ENCODE results near the gene CCL5.

Gene CCL5

DNA sequence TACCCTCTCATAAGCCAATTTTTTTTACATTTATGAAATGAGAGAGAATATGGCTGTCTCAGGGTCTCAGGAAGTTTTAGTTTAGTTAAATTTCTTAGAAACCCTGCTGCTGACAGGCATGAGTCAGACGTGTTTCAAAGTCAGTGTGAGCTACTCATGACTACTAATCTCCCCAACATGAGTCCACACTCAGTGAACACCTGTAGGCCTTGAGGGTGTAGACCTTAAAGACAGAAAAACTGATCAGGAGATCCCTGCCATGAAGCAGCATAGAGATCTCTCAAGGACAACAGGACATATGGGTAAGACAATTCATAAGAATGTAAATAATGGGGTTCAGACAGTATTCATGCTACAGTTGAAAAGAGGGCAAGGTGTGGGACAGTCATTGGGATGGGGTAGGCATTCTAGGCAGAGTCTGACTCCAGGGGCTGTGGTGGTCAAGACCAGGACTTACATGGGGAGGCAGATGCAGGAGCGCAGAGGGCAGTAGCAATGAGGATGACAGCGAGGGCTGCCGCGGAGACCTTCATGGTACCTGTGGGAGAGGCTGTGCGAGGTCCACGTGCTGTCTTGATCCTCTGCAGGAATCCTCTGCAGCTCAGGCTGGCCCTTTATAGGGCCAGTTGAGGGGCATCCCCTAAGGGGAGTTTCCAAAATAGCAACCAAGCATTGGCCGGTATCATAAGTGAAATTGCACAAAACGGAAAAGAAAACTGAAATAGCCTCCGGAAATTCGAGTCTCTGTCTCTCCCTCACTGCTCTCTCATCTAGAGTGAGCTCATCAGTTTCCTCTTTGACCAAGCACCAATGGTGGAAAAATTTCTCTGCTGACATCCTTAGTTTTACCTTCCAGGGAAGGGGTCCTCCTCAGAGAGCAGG, at the start of gene CCL5:
Gene CCL5, minus strand, starts transcription at position 588 of the 882 bp plus-strand sequence.
- no peak for DNase-seq (ENCODE audit: low read depth in 2 of 2)

DNA sequence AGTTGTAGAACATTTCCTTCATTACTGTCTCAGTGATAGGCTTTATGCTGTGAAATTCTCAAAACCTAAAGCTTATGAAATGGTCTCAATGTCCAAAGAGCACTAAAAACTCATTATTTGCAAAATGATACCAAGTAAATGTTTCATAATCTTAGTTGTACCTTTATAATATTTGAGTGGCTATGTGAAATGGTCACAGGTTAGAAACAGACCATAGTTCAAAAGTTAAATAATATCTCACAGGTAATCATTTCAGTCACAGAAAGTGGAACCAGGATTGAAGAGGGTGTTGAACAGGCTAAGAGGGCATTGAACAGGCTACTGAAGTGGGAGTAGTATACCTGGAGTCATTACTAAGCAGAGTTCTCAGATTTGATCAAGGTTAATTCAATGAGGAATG, 47.6 kb upstream of the CCL5 start:
- DNase-seq (ENCODE audit: low read depth in 2 of 2), result no peak

DNA sequence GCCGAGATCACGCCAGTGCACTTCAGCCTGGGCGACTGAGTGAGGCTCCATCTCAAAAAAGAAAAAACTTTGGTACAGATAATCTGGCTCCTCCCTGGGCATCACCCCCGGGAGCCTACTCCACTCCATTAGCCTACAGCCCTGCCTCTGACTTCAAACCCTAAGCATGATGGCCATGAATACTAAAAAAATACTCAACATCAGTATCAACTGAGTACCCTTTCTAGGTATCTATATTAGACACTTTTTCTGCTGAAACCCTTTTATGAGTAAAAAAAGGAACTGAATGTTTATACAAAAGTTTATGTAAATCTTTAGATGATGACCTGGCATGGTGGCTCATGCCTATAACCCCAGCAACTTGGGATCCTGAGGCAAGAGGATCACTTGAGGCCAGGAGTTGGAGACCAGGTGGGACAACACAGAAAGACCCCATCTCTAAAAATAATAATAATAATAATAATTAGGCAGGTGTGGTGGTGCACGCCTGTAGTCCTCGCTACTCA, 43.5 kb upstream of the CCL5 start:
- DNase-seq (ENCODE audit: low read depth in 2 of 2), result no peak

DNA sequence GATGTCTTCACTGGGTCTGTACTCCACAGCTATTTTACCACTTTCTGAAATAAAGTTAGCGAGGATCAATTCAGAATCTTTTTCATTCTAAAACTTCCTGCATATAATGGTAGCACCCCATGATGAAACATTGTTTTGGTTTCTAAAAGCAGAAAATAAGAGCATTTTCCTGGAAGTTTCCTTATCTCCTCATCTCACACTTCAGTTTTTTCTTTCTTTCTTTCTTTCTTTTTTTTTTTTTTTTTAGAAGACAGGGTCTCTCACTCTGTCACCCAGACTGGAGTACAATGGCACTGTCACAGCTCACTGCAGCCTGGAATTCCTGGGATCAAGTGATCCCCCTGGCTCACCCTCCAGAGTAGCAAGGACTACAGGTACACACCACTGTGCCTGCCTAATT, 40.1 kb upstream of the CCL5 start:
- DNase-seq (ENCODE audit: low read depth in 2 of 2), result no peak

DNA sequence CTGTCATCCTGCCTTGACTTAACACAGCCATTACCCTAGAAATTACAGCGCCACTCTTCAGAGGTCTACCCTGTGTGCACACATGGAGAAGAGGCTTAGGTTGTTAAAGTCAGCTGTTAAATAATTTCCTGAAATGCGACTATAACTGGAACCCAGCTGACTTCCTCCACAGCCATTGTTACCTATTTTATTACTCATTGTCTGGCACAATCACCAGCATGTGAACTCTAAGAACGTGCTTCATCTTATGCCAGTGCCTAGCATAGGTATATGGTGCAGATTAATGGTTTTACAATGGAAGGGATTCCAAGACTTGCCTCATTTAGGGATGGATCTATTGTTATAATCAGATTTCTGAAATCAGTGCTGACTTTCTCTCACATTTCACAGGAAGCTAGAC, 38.5 kb upstream of the CCL5 start:
- DNase-seq (ENCODE audit: low read depth in 2 of 2), result no peak

DNA sequence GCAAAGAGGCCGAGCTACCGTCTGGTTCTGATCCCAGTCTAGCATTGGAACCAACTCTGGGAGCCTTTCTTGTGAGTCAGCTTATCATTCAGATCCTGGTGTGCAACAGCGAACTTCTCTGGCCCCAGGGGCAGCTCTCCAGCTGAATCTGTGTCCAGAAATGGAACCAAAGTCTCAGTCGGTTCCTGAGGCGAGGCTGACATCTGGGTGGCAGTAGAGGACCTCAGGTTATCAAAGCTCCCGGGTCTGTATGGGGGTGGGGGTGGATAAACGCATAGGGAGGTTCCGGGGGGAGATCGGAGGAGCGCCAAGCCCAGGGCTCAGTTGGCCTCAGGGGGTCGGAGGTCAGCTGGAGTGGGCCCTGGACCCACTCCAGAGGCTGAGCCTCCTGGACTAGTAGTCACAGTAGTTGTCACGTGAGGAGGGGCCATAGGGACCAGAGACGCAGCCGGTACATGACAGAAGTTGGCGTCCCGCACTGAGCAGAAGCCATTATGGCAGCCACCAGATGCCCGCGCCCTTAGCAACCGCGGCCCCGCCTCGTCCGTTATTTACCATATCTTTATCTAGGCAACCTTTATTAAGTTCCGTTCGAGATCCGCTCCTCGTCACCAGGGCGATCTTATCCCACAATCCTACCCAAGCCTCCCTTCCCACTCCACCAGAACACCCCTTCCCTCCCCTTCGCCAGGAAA, 37.5 kb upstream of the CCL5 start:
- DNase-seq (ENCODE audit: low read depth in 2 of 2), result no peak

DNA sequence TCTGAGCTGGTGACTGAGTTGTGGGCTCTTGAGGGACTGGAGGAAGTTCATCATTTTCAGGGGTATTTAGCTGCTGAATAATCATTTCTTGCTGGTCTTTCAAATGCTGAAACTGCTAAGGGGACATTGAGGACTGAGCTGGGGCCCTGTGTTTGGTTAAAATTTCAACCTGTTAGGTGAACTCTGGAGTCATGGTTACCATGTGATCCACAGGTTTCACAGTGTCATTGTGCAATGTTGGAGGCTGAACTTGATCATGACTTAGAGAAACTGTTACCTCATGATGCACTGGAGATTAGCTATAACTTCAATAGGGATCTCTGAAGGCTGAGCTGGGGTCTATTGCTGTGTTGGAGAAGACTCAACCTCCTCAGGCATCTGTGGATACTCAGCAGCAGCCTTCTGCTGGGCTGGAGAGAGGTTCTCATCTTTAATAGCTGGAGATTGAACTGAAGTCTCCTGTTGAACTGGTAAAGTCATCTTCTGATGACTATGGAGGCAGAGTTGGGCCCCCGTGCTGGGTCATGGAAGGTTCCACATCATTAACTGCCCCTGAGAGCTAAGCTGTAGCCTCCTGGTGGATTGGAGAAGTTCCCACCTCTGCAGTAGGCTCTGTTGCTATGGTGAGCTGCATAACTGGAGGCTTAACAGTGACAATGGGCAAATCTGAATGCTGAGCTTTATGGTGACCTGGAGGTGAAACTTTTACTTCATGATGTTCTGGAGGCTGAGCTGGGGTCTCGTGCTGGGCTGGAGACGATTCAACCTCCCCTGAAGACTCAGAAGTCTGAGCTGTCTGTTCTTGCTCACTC, 35.2 kb upstream of the CCL5 start:
- no peak for DNase-seq (ENCODE audit: low read depth in 2 of 2)

DNA sequence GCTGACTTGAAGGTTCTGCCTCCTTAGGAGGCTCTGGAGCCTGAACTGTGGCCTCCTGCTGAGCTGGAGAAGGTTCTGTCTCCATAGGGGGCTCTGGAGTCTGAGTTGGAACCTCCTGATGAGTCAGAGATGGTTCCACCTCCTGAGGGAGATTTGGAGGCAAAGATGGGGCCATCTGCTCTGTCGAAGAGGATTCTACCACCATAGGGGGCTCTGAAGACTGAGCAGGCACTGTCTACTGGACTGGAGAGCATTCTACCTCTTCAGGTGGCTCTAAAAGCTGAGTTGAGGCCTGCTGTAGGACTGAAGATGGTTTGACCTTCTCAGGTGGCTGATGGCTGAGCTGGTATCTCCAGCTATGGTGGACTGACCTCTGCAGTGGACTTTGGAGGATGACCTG, 34.2 kb upstream of the CCL5 start:
- no peak for DNase-seq (ENCODE audit: low read depth in 2 of 2)

DNA sequence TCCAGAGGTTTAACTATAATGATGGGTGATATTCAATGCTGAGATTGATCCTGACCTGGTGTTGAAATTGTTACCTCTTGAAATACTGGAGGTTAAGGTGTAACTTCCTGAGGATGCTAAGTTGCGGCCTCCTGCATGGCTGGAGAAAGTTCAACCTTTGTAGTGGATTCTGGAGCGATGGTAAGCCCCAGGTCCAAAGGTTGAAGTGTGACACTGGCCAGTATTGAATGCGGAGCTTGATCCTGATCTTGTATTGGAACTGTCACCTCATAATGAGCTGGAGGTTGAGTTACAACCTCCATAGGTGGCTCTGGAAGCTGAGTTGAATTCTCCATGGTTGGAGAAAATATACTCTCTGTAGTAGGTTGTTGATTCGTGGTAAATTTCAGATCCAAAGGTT, 33.4 kb upstream of the CCL5 start:
- DNase-seq (ENCODE audit: low read depth in 2 of 2), result no peak

DNA sequence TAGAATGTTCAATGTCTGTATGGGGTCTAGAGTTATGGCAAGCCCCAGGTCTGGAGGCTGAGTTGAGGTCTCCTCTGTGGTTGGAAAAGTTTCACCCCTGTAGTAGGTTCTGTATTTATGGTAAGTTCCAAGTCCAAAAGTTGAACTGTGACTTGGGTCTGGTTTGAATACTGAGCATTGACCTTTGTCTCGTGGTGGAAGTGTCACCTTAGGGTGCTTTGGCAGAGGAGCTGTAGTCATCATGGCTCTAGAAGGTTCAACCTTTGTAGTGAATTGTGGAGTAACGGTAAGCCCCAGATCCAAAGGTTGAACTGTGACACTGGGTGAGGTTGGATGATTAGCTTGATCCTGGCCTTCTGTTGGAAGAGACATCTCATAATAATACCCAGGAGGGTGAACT, 32.8 kb upstream of the CCL5 start:
- no peak for DNase-seq (ENCODE audit: low read depth in 2 of 2)

DNA sequence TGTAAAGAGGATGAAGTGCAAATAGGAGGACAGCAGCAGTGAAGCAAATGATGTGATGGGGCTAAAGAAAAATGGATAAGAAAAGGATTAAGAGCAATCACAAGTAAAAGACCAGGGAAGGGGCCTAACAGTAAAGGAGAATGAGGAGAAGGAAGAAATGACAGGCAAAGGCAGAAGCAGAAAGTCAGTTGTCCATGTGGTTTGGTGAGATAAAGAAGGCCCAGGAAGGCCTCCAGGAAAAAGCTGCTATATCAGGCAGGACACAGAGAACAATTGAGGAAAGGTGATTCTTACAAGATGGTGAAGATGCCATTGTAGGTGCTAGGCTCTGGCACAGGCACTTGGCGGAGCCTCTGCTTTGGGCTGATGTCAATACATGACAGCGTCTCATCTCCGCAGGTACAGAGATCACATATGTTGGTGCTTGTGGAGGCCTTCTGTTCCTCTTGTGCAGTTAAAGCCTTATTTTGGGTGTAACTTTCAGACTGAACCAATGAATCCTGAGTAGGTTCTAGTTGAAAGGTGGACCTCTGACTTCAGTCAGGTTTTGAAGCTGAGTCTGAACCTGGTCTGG, 32.3 kb upstream of the CCL5 start:
- DNase-seq (ENCODE audit: low read depth in 2 of 2), result no peak

DNA sequence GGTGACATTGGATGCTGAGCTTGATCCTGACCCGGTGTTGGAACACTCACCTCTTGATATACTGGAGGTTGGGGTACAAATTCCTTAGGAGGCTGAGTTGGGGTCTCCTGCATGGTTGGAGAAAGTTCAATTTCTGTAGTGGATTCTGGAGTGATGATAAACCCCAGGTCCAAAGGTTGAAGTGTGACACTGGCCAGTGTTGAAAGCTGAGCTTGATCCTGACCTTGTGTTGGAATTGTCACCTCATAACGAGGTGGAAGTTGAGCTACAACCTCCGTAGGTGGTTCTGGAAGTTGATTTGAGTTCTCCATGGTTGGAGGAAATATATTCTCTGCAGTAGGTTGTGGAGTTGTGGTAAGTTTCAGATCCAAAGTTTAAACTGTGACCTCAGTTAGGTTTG, 29.2 kb upstream of the CCL5 start:
- DNase-seq (ENCODE audit: low read depth in 2 of 2), result no peak

DNA sequence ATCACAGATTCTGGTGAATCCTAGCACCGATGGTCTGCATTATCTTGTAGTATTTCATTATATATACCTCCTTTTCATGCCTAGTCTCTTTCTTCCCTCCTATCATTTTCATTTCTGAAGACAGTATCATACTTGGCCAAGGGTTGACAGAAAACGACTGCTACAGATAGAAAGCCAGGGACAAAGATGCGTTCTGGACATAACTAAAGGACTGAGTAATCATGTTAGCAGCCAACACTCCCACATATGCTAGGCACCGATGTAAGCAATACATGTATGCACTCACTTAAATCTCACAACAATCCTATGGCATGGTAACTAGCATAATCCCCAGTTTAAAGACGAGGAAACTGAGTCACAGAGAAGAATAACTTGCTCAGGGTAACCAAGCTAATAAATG, 27.5 kb upstream of the CCL5 start:
- no peak for DNase-seq (ENCODE audit: low read depth in 2 of 2)

DNA sequence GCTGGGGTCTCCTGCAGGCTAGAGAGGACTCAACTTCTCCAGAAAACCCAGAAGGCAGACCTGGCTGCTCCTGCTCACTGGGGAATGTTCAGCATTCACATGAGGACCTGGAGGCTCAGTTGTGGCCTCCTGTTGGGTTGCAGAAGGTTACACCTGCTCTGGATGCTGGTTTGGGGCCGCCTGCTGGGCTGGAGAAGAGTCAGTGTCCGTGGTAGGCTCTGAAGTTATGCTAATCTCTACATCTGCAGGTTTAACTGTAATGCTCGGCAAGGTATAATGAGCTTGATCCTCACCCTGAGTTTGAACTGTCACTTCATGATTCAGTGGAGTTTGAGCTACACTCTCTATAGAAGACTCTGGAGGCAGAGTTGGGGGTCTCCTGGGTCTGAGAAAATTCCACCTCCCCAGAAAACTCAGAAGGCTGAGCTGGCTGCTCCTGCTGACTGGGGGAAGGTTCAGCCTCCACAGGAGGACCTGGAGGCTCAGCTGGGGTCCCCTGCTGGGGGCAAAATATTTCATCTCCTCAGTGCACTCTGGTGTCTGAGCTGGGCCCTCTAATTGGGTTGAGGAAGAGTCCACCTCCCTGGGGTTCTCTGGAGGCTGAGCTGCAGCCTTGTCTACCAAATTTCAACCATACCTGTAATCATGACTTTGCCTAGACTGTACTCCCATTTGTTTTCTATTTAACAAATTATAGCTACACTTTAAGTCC, 26.9 kb upstream of the CCL5 start:
- DNase-seq (ENCODE audit: low read depth in 2 of 2), result no peak

DNA sequence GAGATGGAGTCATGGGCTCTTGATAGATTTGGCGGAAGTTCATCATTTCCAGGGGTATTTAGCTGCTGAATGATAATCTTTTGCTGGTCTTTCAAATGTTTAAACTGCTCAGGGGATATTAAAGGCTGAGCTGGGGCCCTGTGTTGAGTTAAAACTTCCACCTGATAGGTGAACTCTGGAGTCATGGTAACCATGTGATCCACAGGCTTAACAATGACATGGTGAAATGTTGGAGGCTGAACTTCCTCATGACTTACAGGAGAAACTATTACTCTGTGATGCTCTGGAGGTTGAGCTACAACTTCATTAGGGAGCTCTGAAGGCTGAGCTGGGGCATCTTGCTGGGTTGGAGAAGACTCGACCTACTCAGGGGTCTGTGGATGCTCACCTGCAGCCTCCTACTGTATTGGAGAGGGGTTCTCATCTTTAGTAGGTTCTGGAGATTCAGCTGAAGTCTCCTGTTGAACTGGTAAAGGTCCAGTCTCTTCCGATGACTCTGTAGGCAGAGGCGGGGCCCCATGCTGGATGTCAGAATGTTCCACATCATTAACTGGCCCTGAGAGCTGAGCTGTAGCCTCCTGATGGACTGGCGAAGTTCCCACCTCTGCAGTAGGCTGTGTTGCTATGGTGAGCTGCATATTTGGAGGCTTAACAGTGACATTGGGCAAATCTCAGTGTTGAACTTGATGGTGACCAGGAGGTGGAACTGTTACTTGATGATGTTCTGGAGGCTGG, 26.2 kb upstream of the CCL5 start:
- DNase-seq (ENCODE audit: low read depth in 2 of 2), result no peak

DNA sequence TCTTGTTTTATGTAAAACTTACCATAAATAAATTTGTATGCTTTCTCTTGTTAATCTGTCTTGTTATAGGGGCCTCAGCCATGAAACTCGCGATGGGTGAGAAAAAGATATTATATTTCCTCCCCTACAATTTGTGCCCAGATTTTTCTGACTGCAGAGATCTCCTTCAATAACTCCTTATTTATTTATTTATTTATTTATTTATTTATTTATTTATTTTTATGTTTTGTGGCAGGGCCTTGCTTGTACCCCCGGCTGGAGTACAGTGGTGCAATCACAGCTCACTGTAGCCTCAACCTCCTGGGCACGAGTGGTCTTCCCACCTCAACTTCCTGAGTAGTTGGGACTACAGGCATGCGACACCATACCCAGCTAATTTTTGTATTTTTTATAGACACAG, 23.3 kb upstream of the CCL5 start:
- DNase-seq (ENCODE audit: low read depth in 2 of 2), result no peak

DNA sequence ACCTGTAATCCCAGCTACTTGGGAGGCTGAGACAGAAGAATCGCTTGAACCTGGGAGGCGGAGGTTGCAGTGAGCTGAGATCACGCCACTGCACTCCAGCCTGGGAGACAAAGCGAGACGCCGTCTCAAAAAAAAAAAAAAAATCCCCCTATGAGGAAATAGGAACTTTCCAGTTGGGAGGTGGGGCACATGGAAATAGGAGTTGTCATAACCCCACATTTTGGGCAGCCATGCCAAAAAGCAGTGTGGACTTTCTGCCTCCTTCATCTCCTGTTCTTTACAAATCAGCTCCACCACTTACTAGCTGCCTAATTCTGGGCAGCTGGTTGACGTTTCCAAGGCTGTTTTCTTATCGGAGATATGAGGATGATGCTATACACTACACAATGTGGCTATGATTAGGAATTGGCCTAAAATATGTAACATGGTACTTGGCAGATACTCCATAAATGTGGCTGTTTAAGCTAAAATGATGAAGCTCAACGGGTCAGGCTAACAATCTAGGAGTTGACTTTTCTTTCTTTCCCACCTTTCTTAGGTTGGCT, 21.5 kb upstream of the CCL5 start:
- DNase-seq (ENCODE audit: low read depth in 2 of 2), result no peak

DNA sequence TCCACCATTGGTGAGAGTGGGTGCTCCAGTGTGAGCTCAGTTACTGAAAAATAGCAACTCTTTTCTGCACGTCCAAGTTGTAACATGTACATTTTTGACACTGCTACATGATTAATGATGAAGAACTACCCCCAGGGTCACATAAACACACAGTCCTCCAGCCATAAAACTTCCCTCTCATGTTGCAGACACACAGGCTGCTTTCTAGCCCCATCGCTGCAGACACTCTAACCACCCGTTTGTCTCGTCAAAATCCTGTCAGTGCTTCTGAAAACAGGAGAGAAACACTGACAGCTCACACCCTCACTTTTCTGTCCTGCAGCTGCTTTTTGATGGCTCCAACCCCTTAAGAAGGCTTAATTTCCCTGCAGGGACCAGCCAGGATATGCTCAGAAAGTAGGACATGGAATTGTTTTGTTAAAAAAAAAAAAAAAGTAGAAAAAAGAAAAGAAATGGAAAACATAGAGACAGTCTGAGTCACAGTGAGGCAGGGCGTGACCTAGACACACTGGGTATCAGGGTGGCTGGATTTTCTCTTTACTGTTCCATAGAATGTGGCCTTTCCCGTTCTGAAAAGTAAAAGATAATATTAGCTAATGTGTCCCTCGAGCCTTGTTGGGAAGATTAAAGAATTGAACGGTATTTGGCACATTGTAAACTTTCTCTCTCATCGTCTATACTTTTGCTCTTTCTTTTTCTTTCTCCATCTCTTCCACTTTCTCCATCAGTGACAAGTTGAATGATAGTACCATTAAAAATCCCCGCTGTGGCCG, 20.7 kb upstream of the CCL5 start:
- no peak for DNase-seq (ENCODE audit: low read depth in 2 of 2)

DNA sequence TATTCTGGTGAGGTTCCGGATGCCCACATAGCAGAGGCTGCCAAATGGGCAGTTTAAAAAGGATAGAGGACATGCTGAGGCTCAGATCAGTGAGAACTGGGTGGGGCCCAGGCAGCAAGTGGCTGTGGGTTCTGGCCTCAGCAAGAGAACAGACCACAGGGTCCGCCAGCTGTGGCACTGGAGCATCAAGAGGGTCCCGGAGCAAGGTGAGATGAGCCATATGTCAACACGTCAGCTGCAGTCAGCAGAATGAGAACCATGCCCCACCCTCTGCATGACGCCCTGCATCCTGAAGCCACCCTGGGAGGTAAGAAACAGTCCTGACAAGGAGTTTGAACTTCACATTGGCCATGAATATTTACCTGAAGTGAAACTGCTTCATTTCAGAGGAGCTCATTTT, 20.1 kb upstream of the CCL5 start:
- DNase-seq (ENCODE audit: low read depth in 2 of 2), result no peak

Measured in fibroblast of skin of left biceps (primary cell).